Type B pancreatic cell (in vitro differentiated cells): ENCODE data around the gene PKD1. TPM values are rescaled to one million over a fixed set of nuclear protein-coding genes. Genes with fewer than 3 reads are reported as not detected.

Experiments
- DNase-seq: peaks from one replicate; pipeline ENCODE4 v3.0.0; 2021; ENCODE audit warnings: mixed read lengths; ENCODE audit not compliant: unreplicated experiment; ENCODE audit errors: extremely low spot score
- H3K27ac Mint-ChIP-seq: 2 replicates; pipeline ENCODE4 v1.8.0; 2021; ENCODE audit warnings: mild to moderate bottlenecking, mixed read lengths
- H3K27me3 Mint-ChIP-seq: 2 replicates; pipeline ENCODE4 v1.8.0; 2021; ENCODE audit warnings: mixed read lengths
- H3K36me3 Mint-ChIP-seq: 2 replicates; pipeline ENCODE4 v1.8.0; 2021; ENCODE audit warnings: mixed read lengths
- H3K4me1 Mint-ChIP-seq: one replicate; pipeline ENCODE4 v1.8.0; 2021; ENCODE audit warnings: mixed read lengths; ENCODE audit not compliant: unreplicated experiment
- H3K4me3 Mint-ChIP-seq: 2 replicates; pipeline ENCODE4 v1.8.0; 2021; ENCODE audit warnings: mild to moderate bottlenecking, mixed read lengths
- H3K9me3 Mint-ChIP-seq: 2 replicates; pipeline ENCODE4 v1.8.0; 2021; ENCODE audit warnings: mixed read lengths
- CTCF ChIP-seq: fragments of 200-600 bp; sonication (generic); conservative IDR thresholded peaks from 2 replicates; pipeline ENCODE4 v1.5.0; 2021; ENCODE audit warnings: antibody characterized with exemption, mild to moderate bottlenecking
- total RNA-seq: library from RNA; stranded (reverse); gene quantifications from 2 replicates; pipeline ENCODE4 v1.2.1, GENCODE V29; 2021; ENCODE audit warnings: low replicate concordance

Gene PKD1
- total RNA-seq, 1 donor from 2014 or later, result 131 TPM

DNA sequence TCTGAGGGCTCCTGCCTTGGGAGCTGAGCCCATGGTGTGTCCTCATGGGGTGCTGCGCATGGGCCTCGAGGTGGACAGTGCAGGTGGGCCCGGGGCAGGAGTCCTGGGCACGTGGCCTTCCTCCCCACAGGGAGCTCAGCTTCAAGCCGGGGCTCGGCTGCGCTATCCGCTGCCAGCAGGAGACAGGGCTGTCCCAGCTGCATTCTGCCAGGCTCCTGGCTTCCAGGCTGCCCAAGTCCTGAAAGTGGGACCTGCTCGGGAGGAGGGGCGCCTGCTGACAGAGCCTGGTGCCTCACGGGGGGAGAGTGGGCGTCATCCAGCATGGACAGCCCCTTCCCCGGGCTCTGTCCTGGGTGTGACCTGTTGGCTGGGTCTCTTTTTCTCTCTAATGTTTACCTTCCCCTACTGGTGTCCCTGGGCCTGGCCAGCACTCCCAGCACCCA lies 27.0 kb upstream of the PKD1 start:
- H3K27ac Mint-ChIP-seq, result no peak overlapping the region
- no peak for TF ChIP-seq CTCF
- H3K4me3 Mint-ChIP-seq, result no peak overlapping the region
- H3K36me3 Mint-ChIP-seq, result no peaks in the 10 kb centered on the region
- no peaks in the 10 kb centered on the region for H3K4me1 Mint-ChIP-seq
- DNase-seq, result no peak
- H3K27me3 Mint-ChIP-seq, result no peaks in the 10 kb centered on the region
- no peaks in the 10 kb centered on the region for H3K9me3 Mint-ChIP-seq

- no peak for DNase-seq
- TF ChIP-seq CTCF, result no peak
Observed at GRCh38 chr16:2161911-2162310, 26.2 kb upstream of the PKD1 start.

GRCh38 chr16:2160915-2161551 lies 25.3 kb upstream of the PKD1 start:
- no peak for DNase-seq
- H3K4me3 Mint-ChIP-seq, result no peak overlapping the region

More at GRCh38 chr16:2161911-2162310, 26.2 kb upstream of the PKD1 start:
- Mint-ChIP-seq H3K36me3 (no peaks in the 10 kb centered on the region), H3K4me1 (peaks cover 6% of the 10 kb centered on the region), H3K4me3 (no peak overlapping the region), H3K27ac (peak overlapping the region; percentile 53), H3K9me3 (no peaks in the 10 kb centered on the region), H3K27me3 (no peaks in the 10 kb centered on the region)

GRCh38 chr16:2159175-2159838 lies 23.6 kb upstream of the PKD1 start:
- Mint-ChIP-seq H3K27ac (no peak overlapping the region), H3K4me3 (peak overlapping the region; percentile 22), H3K4me1 (peaks cover 15% of the 10 kb centered on the region), H3K27me3 (peaks cover 3% of the 10 kb centered on the region), H3K36me3 (peaks cover 4% of the 10 kb centered on the region), H3K9me3 (no peaks in the 10 kb centered on the region)
- no peak for TF ChIP-seq CTCF
- DNase-seq, result no peak

More at GRCh38 chr16:2160915-2161551, 25.3 kb upstream of the PKD1 start:
- Mint-ChIP-seq H3K27ac (no peak overlapping the region), H3K36me3 (no peaks in the 10 kb centered on the region), H3K9me3 (no peaks in the 10 kb centered on the region), H3K4me1 (peaks cover 15% of the 10 kb centered on the region), H3K27me3 (no peaks in the 10 kb centered on the region)
- TF ChIP-seq CTCF, result no peak

DNA sequence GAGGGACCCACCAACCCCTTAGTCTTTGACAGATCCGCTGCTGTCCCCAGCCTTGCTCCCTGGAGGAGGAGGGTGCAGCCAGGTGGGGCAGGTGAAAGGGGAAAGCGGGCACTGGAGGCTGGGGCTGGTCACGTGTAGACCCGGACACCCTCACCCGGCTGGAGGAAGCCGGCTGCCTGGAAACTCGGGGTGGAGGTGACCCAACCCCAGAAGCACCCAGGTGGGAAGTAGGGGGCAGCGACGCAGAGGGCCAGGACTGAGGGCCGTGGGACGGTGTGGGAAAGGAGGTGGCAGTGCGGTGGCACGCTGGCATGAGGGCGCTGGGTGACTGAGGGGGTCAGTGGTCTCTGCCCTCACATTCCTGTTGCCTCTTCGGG lies 22.6 kb upstream of the PKD1 start:
- Mint-ChIP-seq H3K36me3 (peaks cover 4% of the 10 kb centered on the region), H3K4me3 (no peak overlapping the region), H3K27me3 (peaks cover 3% of the 10 kb centered on the region), H3K4me1 (peaks cover 18% of the 10 kb centered on the region), H3K27ac (no peak overlapping the region), H3K9me3 (no peaks in the 10 kb centered on the region)
- TF ChIP-seq CTCF, result no peak
- DNase-seq, result no peak
